Lower lobe of right lung (tissue), 2 donors: ENCODE data around the gene SLF2. TPM values are rescaled to one million over a fixed set of nuclear protein-coding genes. Genes with fewer than 3 reads are reported as not detected.

ENCODE experiments used
- ATAC-seq, 2 donors: fragments of 200-7000 bp; cut with Tn5 transposase; one replicate each; pipeline ENCODE4 v1.9.1; 2020 to 2022; ENCODE audit warnings: mild to moderate bottlenecking in 2 of 2, moderate library complexity in 2 of 2
- DNase-seq: peaks from one replicate; pipeline ENCODE4 v3.0.0-alpha.2; 2020
- H3K27ac ChIP-seq: fragments of 200-600 bp; one replicate; pipeline ENCODE4 v1.8.0; 2022
- H3K27me3 ChIP-seq: fragments of 200-600 bp; one replicate; pipeline ENCODE4 v1.8.0; 2022; ENCODE audit warnings: low read depth
- H3K36me3 ChIP-seq: fragments of 200-600 bp; one replicate; pipeline ENCODE4 v1.8.0; 2022; ENCODE audit warnings: mild to moderate bottlenecking
- H3K4me1 ChIP-seq: fragments of 200-600 bp; one replicate; pipeline ENCODE4 v1.8.0; 2022
- H3K4me3 ChIP-seq: fragments of 200-600 bp; one replicate; pipeline ENCODE4 v1.8.0; 2022; ENCODE audit warnings: mild to moderate bottlenecking
- H3K9me3 ChIP-seq: fragments of 200-600 bp; one replicate; pipeline ENCODE4 v1.8.0; 2022
- intact Hi-C: fragments of 100-400 bp; cut with DNase I; formaldehyde crosslinking; loops from one replicate; pipeline ENCODE4 v1.11.0; 2022
- total RNA-seq: library from RNA; stranded (reverse); fragmentation: NEBNext Ultra II Directional; extraction: Animal tissue kit (Norgen Biotek cat#: 25700); gene quantifications from one replicate; pipeline ENCODE4 v1.2.1, GENCODE V29; 2021
- TF ChIP-seq, protein P1 (sequence below): fragments of 200-600 bp; IDR thresholded peaks from one replicate; pipeline ENCODE4 v1.8.0; 2022; ENCODE audit warnings: antibody characterized with exemption, mild to moderate bottlenecking
- donor health status: DM: no; HTN: yes; CAD: no; lungs with severe emphysema.

Gene SLF2
- total RNA-seq, 1 donor from 2014 or later: 34.4 TPM

DNA sequence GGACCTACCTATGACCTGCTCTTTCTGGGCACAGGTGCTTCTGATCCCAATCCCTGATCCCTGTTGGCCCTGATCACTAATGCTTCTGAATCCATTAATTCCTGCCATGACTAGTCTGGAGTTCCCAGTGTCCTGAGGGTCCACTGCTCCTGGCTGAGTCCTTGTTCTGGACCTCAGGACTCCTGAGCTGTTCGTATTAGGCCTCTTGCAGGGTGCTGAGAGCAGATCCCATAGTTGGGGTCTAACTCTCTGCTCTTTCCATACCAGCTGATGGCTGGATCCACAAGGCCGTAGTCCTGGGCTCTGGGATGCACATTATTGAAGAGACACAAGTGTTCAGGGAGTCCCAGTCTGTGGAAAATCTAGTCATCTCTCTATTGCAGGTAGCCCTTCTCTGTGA is 67.5 kb downstream of the SLF2 start:
- TF ChIP-seq, protein P1, sequence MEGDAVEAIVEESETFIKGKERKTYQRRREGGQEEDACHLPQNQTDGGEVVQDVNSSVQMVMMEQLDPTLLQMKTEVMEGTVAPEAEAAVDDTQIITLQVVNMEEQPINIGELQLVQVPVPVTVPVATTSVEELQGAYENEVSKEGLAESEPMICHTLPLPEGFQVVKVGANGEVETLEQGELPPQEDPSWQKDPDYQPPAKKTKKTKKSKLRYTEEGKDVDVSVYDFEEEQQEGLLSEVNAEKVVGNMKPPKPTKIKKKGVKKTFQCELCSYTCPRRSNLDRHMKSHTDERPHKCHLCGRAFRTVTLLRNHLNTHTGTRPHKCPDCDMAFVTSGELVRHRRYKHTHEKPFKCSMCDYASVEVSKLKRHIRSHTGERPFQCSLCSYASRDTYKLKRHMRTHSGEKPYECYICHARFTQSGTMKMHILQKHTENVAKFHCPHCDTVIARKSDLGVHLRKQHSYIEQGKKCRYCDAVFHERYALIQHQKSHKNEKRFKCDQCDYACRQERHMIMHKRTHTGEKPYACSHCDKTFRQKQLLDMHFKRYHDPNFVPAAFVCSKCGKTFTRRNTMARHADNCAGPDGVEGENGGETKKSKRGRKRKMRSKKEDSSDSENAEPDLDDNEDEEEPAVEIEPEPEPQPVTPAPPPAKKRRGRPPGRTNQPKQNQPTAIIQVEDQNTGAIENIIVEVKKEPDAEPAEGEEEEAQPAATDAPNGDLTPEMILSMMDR: no peak
- ATAC-seq (no peak), DNase-seq (no peak)
- Histone ChIP-seq H3K4me1 (peaks cover 4% of the 10 kb centered on the region), H3K4me3 (no peak overlapping the region), H3K27me3 (no peaks in the 10 kb centered on the region), H3K36me3 (peaks cover 47% of the 10 kb centered on the region), H3K9me3 (no peaks in the 10 kb centered on the region), H3K27ac (no peak overlapping the region)
- intact Hi-C loops: no loop called here

DNA sequence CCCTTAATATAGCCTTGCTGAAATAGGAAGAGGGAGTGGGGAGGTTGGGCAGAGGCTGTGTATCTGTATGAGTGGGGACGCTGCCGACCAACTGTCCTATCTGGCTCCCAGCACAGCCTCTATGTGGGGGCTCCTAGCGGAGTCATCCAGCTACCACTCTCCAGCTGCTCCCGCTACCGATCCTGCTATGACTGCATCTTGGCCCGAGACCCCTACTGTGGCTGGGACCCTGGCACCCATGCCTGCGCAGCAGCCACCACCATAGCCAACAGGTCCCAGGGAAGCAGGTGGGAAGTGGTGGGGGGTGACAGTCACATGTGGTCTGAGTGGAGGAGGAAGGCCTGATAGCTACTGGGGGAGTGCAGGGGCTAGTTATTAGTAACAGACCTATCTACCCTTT is 67.9 kb downstream of the SLF2 start:
- Histone ChIP-seq H3K36me3 (peaks cover 50% of the 10 kb centered on the region), H3K9me3 (no peaks in the 10 kb centered on the region), H3K4me3 (no peak overlapping the region), H3K4me1 (peaks cover 6% of the 10 kb centered on the region), H3K27ac (no peak overlapping the region), H3K27me3 (no peaks in the 10 kb centered on the region)
- TF ChIP-seq, protein P1: no peak
- intact Hi-C loops: no loop called here
- ATAC-seq (no peak), DNase-seq (no peak)

DNA sequence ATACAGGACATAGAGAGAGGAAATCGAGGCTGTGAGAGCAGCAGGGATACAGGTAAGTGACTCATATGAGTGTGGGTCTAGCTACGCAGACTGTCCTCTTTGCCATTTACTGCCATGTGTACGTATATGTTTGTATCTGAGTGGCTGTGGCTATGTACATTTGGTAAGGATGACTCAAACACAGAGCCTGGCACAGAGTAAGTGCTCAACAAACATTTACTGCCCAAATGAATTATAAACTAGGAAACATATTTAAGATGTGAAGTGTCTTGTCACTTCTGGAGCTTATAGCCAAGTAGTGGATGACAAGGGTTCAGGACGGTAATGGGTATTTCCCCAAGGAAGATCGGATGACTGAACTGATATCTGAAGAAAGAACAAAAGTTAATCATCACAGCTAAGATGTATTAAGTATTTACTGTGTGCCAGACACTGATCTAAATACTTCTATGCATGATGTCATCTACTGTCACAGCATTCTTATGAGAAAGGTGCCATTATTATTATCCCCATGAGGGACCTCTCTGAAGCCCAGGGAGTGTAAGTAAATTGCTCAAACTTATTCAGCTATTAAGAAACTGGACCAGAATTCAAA is 68.5 kb downstream of the SLF2 start:
- Histone ChIP-seq H3K9me3 (no peaks in the 10 kb centered on the region), H3K4me3 (no peak overlapping the region), H3K27ac (no peak overlapping the region), H3K4me1 (peaks cover 11% of the 10 kb centered on the region), H3K36me3 (peaks cover 50% of the 10 kb centered on the region), H3K27me3 (no peaks in the 10 kb centered on the region)
- DNase-seq: no peak
- no peak for ATAC-seq
- TF ChIP-seq, protein P1: no peak
- intact Hi-C loops: no loop called here

- Histone ChIP-seq H3K9me3 (no peaks in the 10 kb centered on the region), H3K27me3 (no peaks in the 10 kb centered on the region), H3K4me1 (peaks cover 26% of the 10 kb centered on the region), H3K36me3 (peaks cover 50% of the 10 kb centered on the region), H3K27ac (no peak overlapping the region), H3K4me3 (no peak overlapping the region)
- TF ChIP-seq, protein P1: no peak
- DNase-seq: peak; percentile 40
- ATAC-seq: no peak
- intact Hi-C loops: no loop called here
Observed at GRCh38 chr10:100982916-100983830, 70.4 kb downstream of the SLF2 start.

- peak; percentile 26 for DNase-seq
- ATAC-seq: no peak
- no peak overlapping the region for H3K27ac ChIP-seq
- peaks cover 50% of the 10 kb centered on the region for H3K36me3 ChIP-seq
- TF ChIP-seq, protein P1: no peak
- H3K27me3 ChIP-seq: no peaks in the 10 kb centered on the region
- H3K4me3 ChIP-seq: no peak overlapping the region
- no peaks in the 10 kb centered on the region for H3K9me3 ChIP-seq
- intact Hi-C loops: no loop called here
- peaks cover 30% of the 10 kb centered on the region for H3K4me1 ChIP-seq
Observed at GRCh38 chr10:100983868-100984671, 71.3 kb downstream of the SLF2 start.
